ENCODE data around the gene DOK6. TPM values are rescaled to one million over a fixed set of nuclear protein-coding genes. Genes with fewer than 3 reads are reported as not detected.

Gene DOK6
- total RNA-seq, 4 donors from 2014 or later, result 0.20 to 0.37 (median 0.30) TPM

DNA sequence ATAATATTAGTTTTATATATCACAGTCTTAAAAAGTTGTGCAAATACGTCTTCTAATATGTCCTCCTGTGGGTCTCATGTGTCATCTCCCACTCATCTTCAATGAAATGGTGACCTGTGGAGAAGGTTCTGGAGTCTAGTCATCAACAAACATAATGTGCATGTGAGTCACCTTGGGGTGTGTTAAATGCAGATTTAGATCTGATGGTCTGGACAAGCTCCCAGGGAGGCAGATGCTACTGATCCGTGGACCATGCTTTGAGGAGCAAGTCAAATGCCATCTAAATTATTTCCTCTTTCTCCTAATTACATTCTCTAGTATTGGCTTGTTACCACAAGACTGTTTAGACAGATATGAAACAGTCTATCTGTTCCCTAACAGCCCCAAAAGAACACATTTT lies 336.0 kb downstream of the DOK6 start:
- no peak overlapping the region for H3K27ac ChIP-seq
- DNase-seq, result no peak
- intact Hi-C loops (cut with DNase I; ENCODE audit: low total_unique reads), result no loop called here
- H3K4me1 ChIP-seq, result no peaks in the 10 kb centered on the region
- H3K27me3 ChIP-seq, result no peaks in the 10 kb centered on the region
- 79 to 81% methylated on average over 2 of the region's 2 CpGs for WGBS, 2 donors (ENCODE audit: low coverage in 1 of 2)
- H3K4me3 ChIP-seq, result no peak overlapping the region
- no peaks in the 10 kb centered on the region for H3K36me3 ChIP-seq
- H3K9me3 ChIP-seq, result no peaks in the 10 kb centered on the region
- in situ Hi-C loops (cut with MboI; ENCODE audit: low pct_ligation_motif_present in 1 of 4, low pct_unique_long_range_greater_than_20kb in 1 of 4, low sequenced_read_pairs in 3 of 4), result no loop called here
- TF ChIP-seq POLR2A (IDR thresholded peaks at IDR 0.05) (no peak), EP300 (IDR thresholded peaks at IDR 0.05; ENCODE audit: low read depth) (no peak), POLR2AphosphoS5 (IDR thresholded peaks at IDR 0.05) (no peak), CTCF (IDR thresholded peaks at IDR 0.05) (no peak)

DNA sequence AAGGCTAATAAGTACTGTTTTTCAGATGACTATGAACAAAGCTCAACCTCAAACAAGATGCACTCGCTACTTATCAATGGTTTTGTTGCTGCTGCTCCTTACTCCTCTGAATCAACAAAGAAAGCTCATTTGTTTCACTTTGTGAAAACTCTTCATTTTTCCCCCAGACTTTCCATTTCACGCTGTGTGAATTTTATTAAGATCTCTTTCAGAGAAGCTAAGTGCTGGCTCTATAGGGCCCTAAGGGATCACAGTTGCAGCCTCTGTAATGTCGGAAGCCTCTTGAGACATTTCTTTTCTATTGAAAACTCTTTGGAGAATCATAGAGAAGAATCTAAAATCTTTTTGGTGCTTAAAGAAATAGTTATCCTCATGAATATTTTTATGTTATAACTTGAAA lies 337.2 kb downstream of the DOK6 start:
- WGBS, 2 donors (ENCODE audit: low coverage in 1 of 2), result 85 to 94% methylated on average over 3 of the region's 3 CpGs
- TF ChIP-seq EP300 (IDR thresholded peaks at IDR 0.05; ENCODE audit: low read depth), result no peak
- TF ChIP-seq CTCF (IDR thresholded peaks at IDR 0.05), result no peak
- TF ChIP-seq POLR2AphosphoS5 (IDR thresholded peaks at IDR 0.05), result no peak
- no peak for TF ChIP-seq POLR2A (IDR thresholded peaks at IDR 0.05)
- in situ Hi-C loops (cut with MboI; ENCODE audit: low pct_ligation_motif_present in 1 of 4, low pct_unique_long_range_greater_than_20kb in 1 of 4, low sequenced_read_pairs in 3 of 4), result no loop called here

GRCh38 chr18:69747388-69747787 lies 346.7 kb downstream of the DOK6 start:
- TF ChIP-seq EP300 (IDR thresholded peaks at IDR 0.05; ENCODE audit: low read depth) (no peak), POLR2AphosphoS5 (IDR thresholded peaks at IDR 0.05) (no peak), POLR2A (IDR thresholded peaks at IDR 0.05) (no peak), CTCF (IDR thresholded peaks at IDR 0.05) (no peak)
- DNase-seq, result no peak
- 88 to 100% methylated on average over 2 of the region's 2 CpGs for WGBS, 2 donors (ENCODE audit: low coverage in 1 of 2)
- intact Hi-C loops (cut with DNase I; ENCODE audit: low total_unique reads), result loop anchor here (2.0 kb wide), 1 partner anchor 35 kb away; no protein-coding TSS in a partner anchor
- Histone ChIP-seq H3K27ac (no peak overlapping the region), H3K9me3 (no peaks in the 10 kb centered on the region), H3K4me1 (no peaks in the 10 kb centered on the region), H3K36me3 (no peaks in the 10 kb centered on the region), H3K4me3 (no peak overlapping the region), H3K27me3 (no peaks in the 10 kb centered on the region)
- in situ Hi-C loops (cut with MboI; ENCODE audit: low pct_ligation_motif_present in 1 of 4, low pct_unique_long_range_greater_than_20kb in 1 of 4, low sequenced_read_pairs in 3 of 4), result no loop called here

More for the DNA sequence above, 337.2 kb downstream of the DOK6 start:
- Histone ChIP-seq H3K27ac (no peak overlapping the region), H3K4me1 (no peaks in the 10 kb centered on the region), H3K36me3 (no peaks in the 10 kb centered on the region), H3K9me3 (no peaks in the 10 kb centered on the region), H3K27me3 (no peaks in the 10 kb centered on the region), H3K4me3 (no peak overlapping the region)
- DNase-seq, result no peak
- intact Hi-C loops (cut with DNase I; ENCODE audit: low total_unique reads), result no loop called here

GRCh38 chr18:69752737-69753380 lies 352.2 kb downstream of the DOK6 start:
- H3K27me3 ChIP-seq, result no peaks in the 10 kb centered on the region
- 39 to 50% methylated on average over 1 to 3 of the region's 3 CpGs for WGBS, 2 donors (ENCODE audit: low coverage in 1 of 2)
- H3K27ac ChIP-seq, result no peak overlapping the region
- TF ChIP-seq POLR2A (IDR thresholded peaks at IDR 0.05), result no peak
- no peak for TF ChIP-seq POLR2AphosphoS5 (IDR thresholded peaks at IDR 0.05)
- TF ChIP-seq EP300 (IDR thresholded peaks at IDR 0.05; ENCODE audit: low read depth), result no peak
- TF ChIP-seq CTCF (IDR thresholded peaks at IDR 0.05), result no peak
- in situ Hi-C loops (cut with MboI; ENCODE audit: low pct_ligation_motif_present in 1 of 4, low pct_unique_long_range_greater_than_20kb in 1 of 4, low sequenced_read_pairs in 3 of 4) (no loop called here), intact Hi-C loops (cut with DNase I; ENCODE audit: low total_unique reads) (no loop called here)
- H3K4me1 ChIP-seq, result no peaks in the 10 kb centered on the region
- H3K9me3 ChIP-seq, result no peaks in the 10 kb centered on the region
- H3K36me3 ChIP-seq, result no peaks in the 10 kb centered on the region
- H3K4me3 ChIP-seq, result no peak overlapping the region
- no peak for DNase-seq

All from transverse colon (tissue), 4 donors.